CD14-positive monocyte (primary cell): Measurements from ENCODE around the gene ZNF805. TPM values are rescaled to one million over a fixed set of nuclear protein-coding genes. Genes with fewer than 3 reads are reported as not detected.
"Not testable (repeated sequence)": the region's sequence is repeated elsewhere in the genome, so short reads cannot be mapped to it uniquely, and the experiment has no call there.

Source experiments
- DNase-seq, 3 donors: peaks; one replicate each; pipeline ENCODE4 v3.0.0-alpha.2; 2011 to 2022
- H2AFZ ChIP-seq: 2 replicates; pipeline ENCODE4 v1.6.0; 2012; ENCODE audit warnings: mild to moderate bottlenecking, low read depth, low read length, inconsistent platforms; ENCODE audit not compliant: insufficient read depth, poor library complexity, severe bottlenecking
- H3K27ac ChIP-seq, 2 donors: 1 replicate in 1 of 2; 2 replicates in 1 of 2; pipeline ENCODE4 v1.5.1; 2012 to 2013; ENCODE audit warnings: low read length in 2 of 2, control low read depth in 1 of 2, inconsistent platforms in 1 of 2, low read depth in 1 of 2, mild to moderate bottlenecking in 1 of 2
- H3K27me3 ChIP-seq, 2 donors: one replicate each; pipeline versions ENCODE4 v1.6.0 to v1.6.1; 2011 to 2013; ENCODE audit warnings: low read length in 2 of 2; ENCODE audit not compliant: control insufficient read depth in 2 of 2, insufficient read depth in 2 of 2
- H3K36me3 ChIP-seq, 2 donors: replicated peaks in 1 of 2; 1 replicate in 1 of 2; 2 replicates in 1 of 2; pipeline versions ENCODE4 v1.5.1 to v1.6.1; 2012 to 2013; ENCODE audit warnings: low read length in 2 of 2, control low read depth in 1 of 2, inconsistent platforms in 1 of 2, mild to moderate bottlenecking in 1 of 2; ENCODE audit not compliant: insufficient read depth in 2 of 2, control insufficient read depth in 1 of 2
- H3K4me1 ChIP-seq, 2 donors: 1 replicate in 1 of 2; 2 replicates in 1 of 2; pipeline versions ENCODE4 v1.5.1 to v1.6.1; 2012 to 2013; ENCODE audit warnings: low read length in 2 of 2, control low read depth in 1 of 2, inconsistent platforms in 1 of 2, mild to moderate bottlenecking in 1 of 2, moderate library complexity in 1 of 2; ENCODE audit not compliant: insufficient read depth in 2 of 2, control insufficient read depth in 1 of 2
- H3K4me2 ChIP-seq: replicated peaks from 2 replicates; pipeline ENCODE3; 2012; ENCODE audit warnings: low read length, moderate library complexity, mild to moderate bottlenecking; ENCODE audit not compliant: poor library complexity, severe bottlenecking; ENCODE audit errors: extremely low read depth
- H3K4me3 ChIP-seq, 3 experiments: fragments of 200-600 bp in 1 of 3; sonication (generic) in 1 of 3; replicated peaks in 1 of 3; 1 replicate in 2 of 3; 2 replicates in 1 of 3; pipeline ENCODE4 v1.5.1; 2011 to 2013; ENCODE audit warnings: low read length in 3 of 3, mild to moderate bottlenecking in 3 of 3, control low read depth in 2 of 3, low read depth in 2 of 3, inconsistent platforms in 1 of 3, moderate library complexity in 1 of 3
- H3K79me2 ChIP-seq: 2 replicates; pipeline ENCODE4 v1.6.0; 2012; ENCODE audit warnings: mild to moderate bottlenecking, control low read depth, inconsistent platforms, low read length, moderate library complexity; ENCODE audit not compliant: insufficient read depth
- H3K9ac ChIP-seq: 2 replicates; pipeline ENCODE4 v1.6.0; 2017; ENCODE audit warnings: low read length, mild to moderate bottlenecking; ENCODE audit not compliant: insufficient read depth, poor library complexity, severe bottlenecking
- H3K9me3 ChIP-seq, 2 donors: replicated peaks in 1 of 2; 1 replicate in 1 of 2; 2 replicates in 1 of 2; pipeline versions ENCODE4 v1.5.1 to v1.6.1; 2012 to 2013; ENCODE audit warnings: low read length in 2 of 2, control low read depth in 1 of 2; ENCODE audit not compliant: control insufficient read depth in 1 of 2, insufficient read depth in 1 of 2
- H4K20me1 ChIP-seq: 2 replicates; pipeline ENCODE4 v1.6.0; 2012; ENCODE audit warnings: mild to moderate bottlenecking, low read length, control low read depth, moderate library complexity; ENCODE audit not compliant: insufficient read depth
- H3K27ac Mint-ChIP-seq, 7 donors: one replicate each; pipeline ENCODE4 v1.8.0; 2020; ENCODE audit warnings: mild to moderate bottlenecking in 7 of 7, mixed read lengths in 7 of 7, moderate library complexity in 6 of 7, inconsistent platforms in 2 of 7
- H3K27me3 Mint-ChIP-seq, 3 donors: one replicate each; pipeline ENCODE4 v1.8.0; 2021 to 2022; ENCODE audit warnings: low read depth in 3 of 3, mild to moderate bottlenecking in 3 of 3, mixed read lengths in 3 of 3, moderate library complexity in 3 of 3, inconsistent platforms in 1 of 3
- H3K36me3 Mint-ChIP-seq, 2 donors: one replicate each; pipeline ENCODE4 v1.8.0; 2020; ENCODE audit warnings: mixed read lengths in 2 of 2, inconsistent platforms in 1 of 2, mild to moderate bottlenecking in 1 of 2
- H3K4me1 Mint-ChIP-seq: one replicate; pipeline ENCODE4 v1.8.0; 2020; ENCODE audit warnings: mild to moderate bottlenecking, mixed read lengths
- H3K4me3 Mint-ChIP-seq, 2 donors: one replicate each; pipeline ENCODE4 v1.8.0; 2020; ENCODE audit warnings: mild to moderate bottlenecking in 2 of 2, mixed read lengths in 2 of 2, moderate library complexity in 1 of 2
- H3K9me3 Mint-ChIP-seq, 7 donors: one replicate each; pipeline ENCODE4 v1.8.0; 2020 to 2022; ENCODE audit warnings: mixed read lengths in 7 of 7, mild to moderate bottlenecking in 6 of 7, moderate library complexity in 6 of 7, inconsistent platforms in 2 of 7
- CTCF ChIP-seq: fragments of 200-600 bp; IDR thresholded peaks from one replicate; pipeline ENCODE4 v1.8.0; 2022; ENCODE audit warnings: antibody characterized with exemption, mild to moderate bottlenecking
- WGBS: methylation state at CpG from one replicate; pipeline ENCODE4 v1.1.5; 2013; ENCODE audit warnings: missing lambda C conversion rate; ENCODE audit not compliant: insufficient coverage; 5-methylcytosine and 5-hydroxymethylcytosine counted together
- intact Hi-C, 2 donors: fragments of 100-400 bp; cut with micrococcal nuclease; formaldehyde crosslinking; loops; one replicate each; pipeline versions ENCODE4 v1.15.0 to v1.15.1; 2023
- polyA plus RNA-seq, 3 donors: library from polyadenylated mRNA; depleted of rRNA in 1 of 3; unstranded in 2 of 3; stranded (reverse) in 1 of 3; fragments of 300-500 nt in 2 of 3; fragments of >200 nt in 1 of 3; fragmentation: Illumina TruSeq in 2 of 3; gene quantifications; 1 replicate in 2 of 3; 2 replicates in 1 of 3; pipeline ENCODE4 v1.2.3, GENCODE V29; 2012 to 2021

The ZNF805 gene
- polyA plus RNA-seq, 3 donors: 1.3 to 3.4 (median 3.3) TPM

- Histone ChIP-seq H4K20me1 (no peaks in the 10 kb centered on the region), H3K79me2 (peaks cover 23% of the 10 kb centered on the region), H3K4me2 (peak overlapping the region; percentile 87), H3K9ac (no peak overlapping the region), H3K36me3 (peaks cover 39 to 56% of the 10 kb centered on the region in 2 donors), H3K4me1 (peaks cover 15 to 23% of the 10 kb centered on the region in 2 donors), H3K27me3 (no peaks in the 10 kb centered on the region), H3K27ac (no peak overlapping the region), H3K9me3 (peaks cover 31 to 34% of the 10 kb centered on the region in 2 donors), H3K4me3 (peak overlapping the region in 1 of 3 experiments; percentile 89), H2AFZ (no peak overlapping the region)
- DNase-seq: no peak
- Mint-ChIP-seq H3K9me3 (peaks cover 28 to 85% (median 45%) of the 10 kb centered on the region in 7 donors), H3K27me3 (peaks cover 0 to 10% (median 3%) of the 10 kb centered on the region in 3 donors), H3K4me3 (peak overlapping the region in 1 of 2 donors; percentile 88), H3K36me3 (peaks cover 56 to 65% of the 10 kb centered on the region in 2 donors), H3K27ac (no peak overlapping the region), H3K4me1 (peaks cover 30% of the 10 kb centered on the region)
- intact Hi-C loops: no loop called here
- 100% methylated on average over 2 of the region's 5 CpGs for WGBS
- TF ChIP-seq CTCF: no peak
These were observed 47.4 kb upstream of the ZNF805 start for GRCh38 chr19:57192993-57193392.

- H3K4me1 Mint-ChIP-seq, H2AFZ ChIP-seq, H3K27me3 Mint-ChIP-seq, H4K20me1 ChIP-seq, H3K27me3 ChIP-seq, H3K4me3 ChIP-seq, H3K9ac ChIP-seq, H3K4me2 ChIP-seq, H3K27ac ChIP-seq, intact Hi-C loops, H3K27ac Mint-ChIP-seq, H3K4me3 Mint-ChIP-seq, DNase-seq, H3K4me1 ChIP-seq: not testable (repeated sequence)
- peaks cover 92 to 97% of the 10 kb centered on the region in 2 donors for H3K36me3 Mint-ChIP-seq
- peaks cover 33% of the 10 kb centered on the region for H3K79me2 ChIP-seq
- peaks cover 21 to 34% of the 10 kb centered on the region in 2 donors for H3K9me3 ChIP-seq
- peaks cover 57 to 97% of the 10 kb centered on the region in 2 donors for H3K36me3 ChIP-seq
- WGBS: 95% methylated on average over 2 of the region's 6 CpGs
- peaks cover 21 to 82% (median 43%) of the 10 kb centered on the region in 7 donors for H3K9me3 Mint-ChIP-seq
These were observed 42.6 kb upstream of the ZNF805 start for GRCh38 chr19:57197874-57198273.
